Measurements from ENCODE around the gene MORF4L2.

MORF4L2 gene, protein sequence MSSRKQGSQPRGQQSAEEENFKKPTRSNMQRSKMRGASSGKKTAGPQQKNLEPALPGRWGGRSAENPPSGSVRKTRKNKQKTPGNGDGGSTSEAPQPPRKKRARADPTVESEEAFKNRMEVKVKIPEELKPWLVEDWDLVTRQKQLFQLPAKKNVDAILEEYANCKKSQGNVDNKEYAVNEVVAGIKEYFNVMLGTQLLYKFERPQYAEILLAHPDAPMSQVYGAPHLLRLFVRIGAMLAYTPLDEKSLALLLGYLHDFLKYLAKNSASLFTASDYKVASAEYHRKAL

DNA sequence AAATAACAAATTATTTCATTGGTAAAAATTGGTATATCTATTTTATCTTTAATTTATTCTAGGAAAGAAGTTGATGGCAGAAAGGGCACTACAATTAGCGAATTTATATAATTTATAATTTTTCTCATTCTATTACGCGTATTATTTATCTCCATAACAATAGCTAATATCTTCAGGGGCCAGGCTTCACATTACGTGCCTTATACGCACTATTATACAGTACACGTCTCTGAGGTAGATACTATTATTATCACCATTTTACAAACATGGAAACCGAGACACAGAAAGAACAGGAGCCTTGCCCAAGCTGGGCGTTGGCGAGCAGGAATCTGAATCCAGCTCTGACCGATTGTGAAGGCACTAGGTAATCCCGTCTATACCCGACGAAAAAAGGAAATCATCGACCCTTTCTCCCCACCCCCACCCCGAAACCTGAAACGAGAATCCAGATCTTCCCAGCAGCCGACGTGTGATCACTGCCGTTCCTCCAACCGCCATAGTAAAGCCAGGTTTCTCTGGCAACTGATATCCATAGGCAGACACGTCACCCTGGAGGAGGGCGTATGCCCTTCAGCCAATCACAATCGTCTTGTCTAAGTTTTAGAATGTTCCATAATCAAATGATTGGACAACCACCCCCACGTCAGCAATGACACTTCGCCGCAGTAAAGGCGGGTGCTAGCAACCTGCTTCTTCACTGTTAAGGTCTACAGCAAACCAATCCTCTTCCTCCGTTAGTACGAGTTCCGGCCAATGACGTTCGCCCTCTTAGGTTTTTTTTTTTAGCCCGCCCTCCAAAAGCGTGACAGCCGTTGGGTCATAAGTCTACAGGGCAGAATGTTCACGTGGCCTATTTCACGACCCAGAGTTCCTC is at the start of gene MORF4L2:
Gene MORF4L2, minus strand, starts transcription at position 501 of the 874 bp plus-strand sequence. CDS start 9,672 bp downstream, outside the sequence.
- DNase-seq, result peak; percentile 82 to 89

DNA sequence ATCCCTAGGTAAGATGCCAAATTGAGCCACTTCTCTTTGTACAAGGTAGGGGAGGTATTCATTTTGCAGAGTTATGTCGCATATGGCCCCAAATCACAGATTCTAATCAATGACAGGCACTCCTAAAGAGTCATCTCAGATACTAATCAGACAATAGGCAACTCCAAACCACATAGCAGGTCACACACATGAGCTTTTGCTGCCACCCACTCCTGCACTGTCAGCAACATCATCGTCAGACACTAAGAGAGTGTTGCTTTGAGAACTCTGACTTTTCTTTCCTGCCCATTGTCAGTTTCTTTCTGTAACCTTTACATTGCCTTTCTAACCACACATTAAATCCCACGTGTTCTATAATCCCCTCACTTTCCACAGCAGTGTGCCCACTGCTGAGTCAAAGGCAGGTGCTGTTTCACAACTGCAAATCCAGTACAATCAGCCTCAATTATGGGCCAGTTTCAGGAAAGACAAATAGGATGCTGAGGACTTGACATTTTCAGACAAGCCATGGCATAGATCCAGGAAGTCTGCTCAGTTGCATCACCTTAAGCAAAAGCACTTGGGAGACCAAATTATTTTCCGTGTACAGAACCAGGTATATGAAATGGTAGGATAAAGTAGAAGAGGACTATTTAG is 47.7 kb upstream of the MORF4L2 start:
- DNase-seq, result no peak

DNA sequence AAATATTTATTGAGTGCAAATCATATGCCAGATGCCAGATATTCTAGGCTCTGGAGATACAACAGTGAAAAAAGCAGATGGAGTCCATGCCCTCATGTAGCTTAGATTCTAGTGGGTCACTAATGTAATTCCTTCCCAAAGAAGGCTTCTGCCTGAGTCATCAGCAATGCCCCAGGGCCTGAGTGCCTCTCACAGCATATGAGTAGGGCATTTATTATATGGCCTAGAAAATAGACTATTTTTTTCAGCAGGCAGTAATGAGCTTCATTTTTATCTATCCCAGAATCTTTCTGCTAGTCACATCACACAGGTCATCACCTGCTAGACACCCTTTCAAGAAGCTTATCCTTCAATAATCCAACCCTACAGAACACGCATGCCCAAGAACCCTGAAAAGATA is 46.5 kb upstream of the MORF4L2 start:
- DNase-seq, result no peak

DNA sequence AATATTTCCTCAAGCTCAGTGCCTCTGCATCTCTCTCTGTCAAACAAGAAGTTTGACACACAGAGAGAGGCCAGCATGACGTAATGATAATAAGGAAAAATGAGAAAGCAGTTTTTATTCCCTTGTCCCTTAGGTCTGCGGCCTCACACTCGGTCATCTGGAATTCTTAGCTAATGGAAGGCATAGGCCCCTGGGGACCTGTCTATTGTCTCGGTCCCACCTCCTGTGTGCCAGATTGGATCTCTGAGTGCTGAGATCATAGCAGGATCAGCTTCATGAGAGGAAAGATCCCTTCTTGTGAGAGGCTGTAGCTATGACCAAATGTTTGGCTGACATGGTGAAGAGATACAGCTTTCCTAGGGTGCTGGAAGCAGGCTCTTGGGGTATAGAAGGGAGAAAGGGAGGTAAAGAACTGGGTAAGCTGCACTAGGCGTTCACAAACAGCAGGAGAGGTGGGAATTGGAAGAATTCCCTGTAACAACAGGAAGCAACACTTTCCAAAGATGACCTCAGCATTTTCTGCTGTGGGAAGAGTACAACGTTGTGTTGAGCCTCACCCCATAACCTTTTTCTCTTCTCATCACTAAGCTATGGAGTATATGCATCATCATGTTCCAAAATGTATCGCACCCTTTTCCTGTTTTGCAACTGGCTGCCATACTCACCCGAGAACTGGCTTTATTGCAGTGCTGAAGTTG is 44.4 kb upstream of the MORF4L2 start:
- no peak for DNase-seq

DNA sequence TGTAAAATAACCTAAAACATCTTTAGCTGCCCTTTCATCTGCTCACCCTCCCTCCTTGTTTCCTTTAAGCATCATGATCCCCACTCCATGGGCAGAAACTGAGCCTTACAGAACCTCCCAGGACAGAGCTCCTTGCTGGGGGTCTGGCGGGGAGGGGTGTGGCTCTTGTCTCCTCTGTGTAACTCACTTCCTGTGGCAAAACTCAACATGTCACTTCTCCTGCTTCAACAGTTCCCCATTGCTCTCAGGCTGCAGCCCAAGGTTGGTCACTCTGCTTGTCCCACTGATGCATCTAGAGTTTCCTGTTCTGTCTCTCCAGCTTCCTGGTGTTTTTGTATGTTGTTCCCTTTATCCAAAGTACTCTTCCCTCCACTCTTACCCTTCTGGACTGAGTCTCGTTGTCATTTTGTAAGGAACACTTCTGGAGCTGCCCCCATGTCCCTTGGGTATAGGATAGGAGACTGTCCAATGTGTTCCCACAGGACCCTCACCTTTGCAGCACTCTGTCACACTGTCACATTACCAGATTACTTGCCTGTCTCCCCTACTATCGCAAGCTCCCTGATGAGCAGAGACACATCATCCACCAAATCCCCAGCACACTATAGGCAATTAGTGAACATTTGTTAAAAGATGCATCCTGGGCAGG is 43.8 kb upstream of the MORF4L2 start:
- no peak for DNase-seq

DNA sequence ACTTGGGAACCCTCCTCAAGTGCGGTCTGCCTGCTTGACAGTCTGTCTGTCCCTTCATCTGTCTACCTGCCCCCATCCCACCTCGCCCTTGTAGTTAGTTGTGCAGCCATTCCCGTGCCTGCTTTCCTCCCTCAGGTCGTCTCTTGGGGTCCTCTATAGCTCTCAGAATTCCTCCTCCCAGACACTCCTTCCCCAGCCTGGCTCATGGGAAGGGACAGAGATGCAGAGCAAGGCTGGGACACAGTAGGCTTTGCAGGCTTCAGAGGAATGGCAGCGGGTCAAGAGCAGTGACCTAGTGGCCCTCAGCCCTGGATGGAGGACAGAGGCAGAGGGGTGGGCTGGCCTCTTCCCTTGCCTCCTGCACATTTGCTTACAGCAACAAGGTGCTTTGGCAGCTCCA is 42.5 kb upstream of the MORF4L2 start:
- DNase-seq, result no peak

DNA sequence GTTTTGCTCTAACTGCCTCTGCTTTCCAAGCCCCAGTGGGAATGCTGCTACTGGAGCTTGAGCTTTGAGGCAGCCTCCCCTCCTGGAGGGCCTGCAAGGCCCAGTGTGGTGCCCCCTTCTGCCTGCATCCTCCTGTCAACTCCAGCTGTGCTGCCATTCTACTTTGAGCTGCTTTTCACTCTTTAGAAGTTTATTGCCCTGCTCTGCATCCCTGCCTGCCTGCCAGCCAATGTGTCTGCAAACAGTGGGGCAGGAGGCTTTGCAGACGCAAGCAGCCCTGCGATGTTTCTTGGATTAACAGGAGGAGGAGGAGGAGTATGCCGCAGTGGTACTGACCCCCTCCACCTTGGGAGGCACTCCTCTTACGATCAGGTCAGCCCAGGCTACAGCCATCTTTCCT is 40.6 kb upstream of the MORF4L2 start:
- no peak for DNase-seq

DNA sequence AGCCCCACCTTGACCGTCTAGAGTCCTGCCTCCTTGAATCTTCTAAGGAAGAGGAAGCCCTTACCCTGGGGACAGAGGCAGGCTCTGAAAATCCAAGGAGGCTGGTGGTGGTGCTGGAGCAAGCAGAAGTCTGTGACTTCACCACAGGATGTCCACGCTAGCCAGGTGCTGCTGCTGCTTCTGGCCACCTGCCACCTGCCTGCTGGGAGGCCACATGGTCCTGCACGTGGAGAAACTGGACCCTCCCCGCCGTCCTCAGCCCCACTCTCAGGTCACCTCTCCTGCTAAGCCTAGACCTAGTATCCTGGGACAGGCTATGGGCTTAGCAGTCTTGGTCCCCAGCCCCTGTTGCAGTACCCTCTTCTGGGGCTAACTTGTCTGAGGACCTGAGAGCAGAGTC is 40.0 kb upstream of the MORF4L2 start:
- no peak for DNase-seq

DNA sequence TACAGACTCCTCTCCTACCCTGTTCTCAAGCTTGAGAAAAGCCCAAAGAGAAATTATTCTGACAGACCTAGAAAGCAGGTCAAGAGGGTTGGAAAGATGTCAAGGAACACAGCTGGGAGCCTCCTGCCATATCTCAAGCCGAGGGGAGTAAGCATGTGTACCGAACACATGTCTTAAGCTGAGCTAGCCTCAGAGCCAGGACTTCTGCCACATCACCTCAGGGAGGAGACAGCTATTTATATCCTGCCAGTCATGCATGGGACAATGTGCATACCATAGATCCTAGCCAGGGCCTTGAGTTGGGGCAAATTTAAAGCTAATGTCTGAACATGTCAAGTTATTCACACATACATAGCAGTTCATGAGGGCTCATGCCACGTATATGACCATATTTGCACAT is 36.0 kb upstream of the MORF4L2 start:
- DNase-seq, result no peak

DNA sequence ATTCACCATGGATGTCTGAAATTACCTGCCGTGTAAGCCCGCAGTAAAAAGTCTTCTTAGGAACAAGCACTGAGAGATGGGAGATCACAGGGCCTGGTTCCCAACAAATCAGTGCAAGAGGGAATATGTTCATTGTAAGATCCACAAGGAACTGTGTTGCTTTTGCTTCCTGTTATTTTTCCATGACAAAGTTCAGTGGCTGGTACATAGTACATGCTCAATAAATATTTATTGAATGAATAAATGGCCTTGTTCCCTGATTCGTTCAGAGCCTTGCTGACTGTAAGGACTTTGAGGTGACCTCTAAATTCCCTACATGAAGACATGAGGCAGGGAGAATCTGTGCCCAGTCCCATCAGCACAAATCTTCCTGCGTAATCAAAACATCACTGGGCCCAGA is 31.6 kb upstream of the MORF4L2 start:
- DNase-seq, result no peak

DNA sequence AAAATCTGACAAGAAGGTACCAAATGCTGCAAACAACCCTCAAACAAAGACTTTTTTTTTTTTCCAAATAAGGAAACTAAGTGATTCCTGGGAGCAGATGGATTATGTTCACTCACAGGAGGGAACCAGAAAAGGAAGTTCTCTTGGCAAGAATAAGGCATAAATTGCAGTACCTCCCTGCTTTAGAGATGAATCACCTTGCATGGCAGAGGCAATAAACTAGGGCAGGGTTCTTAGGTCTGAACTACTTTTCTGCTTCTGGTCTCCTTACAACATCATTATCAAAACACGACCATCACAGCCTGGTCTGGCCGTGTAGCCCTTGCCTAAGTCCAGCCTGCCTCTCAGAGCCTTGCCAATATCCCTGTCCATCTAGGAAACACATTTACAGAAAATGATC is 30.5 kb upstream of the MORF4L2 start:
- no peak for DNase-seq

DNA sequence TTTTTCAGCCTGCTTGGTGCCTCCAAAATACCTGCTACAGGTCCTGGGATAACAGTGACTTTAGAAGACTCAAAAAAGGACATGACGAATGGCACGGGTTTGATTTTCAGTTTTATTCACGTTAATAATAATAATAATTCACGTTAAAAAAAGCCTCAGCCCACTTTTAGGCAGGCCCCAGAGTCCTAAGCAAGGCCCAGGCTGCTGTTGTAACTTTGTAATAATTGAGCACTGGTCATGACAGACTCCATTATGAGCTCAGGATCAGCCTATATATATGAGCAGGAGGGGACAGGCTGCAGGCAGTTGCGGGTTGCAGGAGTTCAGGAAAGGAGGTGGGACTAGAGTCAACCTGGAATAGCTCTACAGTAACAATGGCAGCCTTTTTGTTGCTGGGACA is 24.1 kb upstream of the MORF4L2 start, which contains the start of gene TMEM31:
Gene TMEM31, plus strand, starts transcription at position 301 of the 400 bp plus-strand sequence. CDS start 1,350 bp downstream, outside the sequence.
- DNase-seq, result no peak

DNA sequence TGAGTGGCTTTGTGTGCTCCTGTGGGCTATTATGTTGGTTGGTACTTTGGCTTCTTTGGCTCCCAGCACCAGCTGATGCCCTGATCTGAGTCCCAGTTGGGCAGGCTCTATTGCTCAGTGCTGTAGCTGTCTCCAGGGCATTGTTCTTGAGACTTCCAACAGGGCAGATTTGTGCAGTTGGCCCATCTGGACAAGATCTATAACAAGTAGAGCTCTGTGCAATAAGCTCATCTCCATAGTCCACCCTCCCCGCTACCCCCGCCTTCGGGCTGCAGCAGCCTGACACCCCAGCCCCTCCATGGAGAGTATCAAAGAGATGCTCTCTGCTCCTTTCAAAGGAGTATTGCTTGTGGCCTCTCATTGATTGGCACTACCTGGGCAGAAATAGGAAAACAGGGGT is 18.4 kb upstream of the MORF4L2 start:
- no peak for DNase-seq

DNA sequence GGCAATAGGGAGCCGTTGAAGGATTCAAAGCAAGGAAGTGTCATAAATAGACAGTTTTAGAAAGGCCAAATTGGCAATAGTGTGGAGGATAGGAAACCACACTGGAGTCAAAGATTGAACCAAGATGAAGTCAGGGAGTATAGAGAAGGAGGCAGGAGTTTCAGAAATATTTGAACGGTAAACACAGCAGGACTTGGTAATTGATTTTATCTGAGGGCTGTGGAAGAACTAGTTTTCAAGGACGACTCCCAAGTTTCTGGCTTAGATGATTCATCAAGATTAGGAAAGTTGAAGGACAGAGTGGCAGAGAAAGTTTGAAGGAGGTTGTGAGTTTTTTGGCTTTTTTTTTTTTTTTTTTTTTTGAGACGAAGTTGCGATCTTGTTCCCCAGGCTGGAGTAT is 12.7 kb upstream of the MORF4L2 start:
- no peak for DNase-seq

DNA sequence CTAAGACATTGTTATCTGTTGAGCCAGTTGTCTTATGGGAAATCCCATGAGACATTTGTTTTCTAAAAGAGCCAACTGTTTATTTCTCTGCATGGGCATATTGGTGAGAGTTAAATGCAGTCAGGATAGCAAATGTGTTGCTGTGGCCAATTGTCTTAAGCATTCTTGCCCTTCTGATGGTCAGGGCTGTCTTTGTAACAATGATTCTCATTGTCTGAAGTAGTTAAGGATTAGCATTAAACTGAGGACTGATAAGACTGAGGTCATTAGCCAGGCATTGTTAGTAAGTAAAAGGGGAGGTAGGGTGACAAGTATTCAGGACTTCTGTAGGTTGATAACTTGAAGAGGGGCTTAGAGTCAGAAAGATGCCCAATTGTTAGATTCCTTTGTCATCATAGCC is 11.2 kb upstream of the MORF4L2 start:
- no peak for DNase-seq

DNA sequence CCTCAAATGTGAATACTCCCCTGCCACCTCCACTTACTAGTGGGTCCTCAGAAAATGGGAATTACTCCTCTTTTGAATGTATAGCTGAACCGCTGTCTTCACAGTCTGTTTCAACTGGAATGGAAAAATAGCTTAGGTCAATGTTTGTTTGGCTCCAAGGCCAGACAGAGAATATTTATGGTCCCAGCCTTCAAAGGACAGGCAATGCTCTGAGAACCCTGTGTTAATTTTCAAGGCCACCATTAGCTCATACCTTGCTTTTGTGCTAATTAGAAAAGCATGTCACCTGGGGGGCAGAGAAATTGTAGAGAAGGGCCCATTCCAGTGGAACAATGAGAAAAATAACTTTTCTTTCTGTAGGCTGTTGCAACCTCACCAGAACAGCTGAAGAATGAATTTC is 4.6 kb upstream of the MORF4L2 start:
- DNase-seq, result no peak

DNA sequence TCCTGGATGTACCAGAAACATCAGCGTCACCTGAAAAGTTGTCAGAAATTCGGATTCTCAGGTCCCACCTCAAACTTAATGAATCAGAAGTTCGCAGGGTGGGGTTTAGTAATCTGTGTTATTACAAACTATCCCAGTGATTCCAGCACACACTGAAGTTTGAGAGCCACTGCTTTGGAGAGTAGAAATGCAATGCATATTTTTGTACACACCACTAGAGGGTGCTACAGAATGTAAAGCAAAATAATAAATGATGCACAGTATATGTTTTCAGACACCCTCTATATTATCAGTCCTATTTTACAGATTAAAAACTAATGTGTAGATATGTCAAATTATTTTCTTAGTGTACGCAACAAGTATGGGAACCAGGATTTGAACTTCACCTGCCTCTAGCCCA is 2.4 kb upstream of the MORF4L2 start:
- peak in 1 of 2 experiments; percentile 20 for DNase-seq

DNA sequence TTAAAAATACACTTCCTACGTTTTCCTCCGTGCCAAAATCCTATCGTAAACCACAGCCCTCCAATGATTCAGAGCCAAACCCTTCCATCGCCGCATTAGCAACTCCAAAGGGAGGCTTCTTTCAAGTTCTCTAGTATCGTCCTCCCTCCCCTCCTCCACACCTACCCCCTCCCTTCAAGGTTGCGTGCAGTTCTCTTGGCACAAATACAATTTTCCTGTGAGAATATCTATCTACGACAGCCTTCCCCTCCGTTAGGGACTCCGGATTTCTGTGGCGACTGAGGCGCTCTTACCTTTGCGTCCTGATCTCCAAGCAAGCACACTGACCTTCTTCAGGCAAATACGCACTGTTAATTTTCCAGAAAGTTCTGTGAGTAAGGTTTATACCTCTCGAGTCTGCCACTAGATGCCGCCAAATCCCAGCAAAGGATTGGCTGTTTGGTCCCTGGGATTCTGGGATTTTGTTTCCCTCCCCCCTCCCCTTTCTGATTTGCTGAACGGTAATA is 1.2 kb upstream of the MORF4L2 start:
- peak in 1 of 2 experiments; percentile 69 for DNase-seq

DNA sequence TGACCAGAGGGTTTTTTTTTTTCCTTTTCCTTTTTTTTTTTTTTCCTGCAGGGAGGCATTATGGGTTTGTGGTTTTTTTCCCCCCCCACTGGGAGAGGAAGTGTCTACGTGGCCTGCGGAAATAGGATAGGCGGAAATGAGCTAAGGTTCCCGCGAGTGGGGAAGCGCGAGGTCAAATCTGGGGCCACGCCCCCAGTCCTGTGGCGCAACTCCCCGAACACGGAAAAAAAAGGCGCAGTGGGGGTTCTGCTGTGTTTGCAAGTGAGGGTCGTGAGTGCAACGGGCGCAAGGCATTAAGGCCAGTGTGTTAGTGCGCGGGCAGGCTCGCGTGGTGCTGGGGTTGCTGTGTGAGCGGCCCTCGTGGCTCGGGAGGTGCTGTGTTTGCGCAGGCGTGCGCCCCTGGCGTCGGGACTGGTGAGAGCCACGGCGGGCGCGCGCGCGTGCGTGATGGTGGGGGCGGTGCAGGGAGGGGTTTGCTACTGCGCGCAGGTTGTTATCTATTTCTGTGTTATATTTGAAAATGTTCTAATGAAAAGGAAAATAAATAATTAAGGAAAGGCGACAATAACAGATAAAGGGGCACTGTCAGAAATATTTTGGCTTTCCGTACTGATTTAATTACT is 685 bp upstream of the MORF4L2 start:
- peak; percentile 21 to 56 for DNase-seq

DNA sequence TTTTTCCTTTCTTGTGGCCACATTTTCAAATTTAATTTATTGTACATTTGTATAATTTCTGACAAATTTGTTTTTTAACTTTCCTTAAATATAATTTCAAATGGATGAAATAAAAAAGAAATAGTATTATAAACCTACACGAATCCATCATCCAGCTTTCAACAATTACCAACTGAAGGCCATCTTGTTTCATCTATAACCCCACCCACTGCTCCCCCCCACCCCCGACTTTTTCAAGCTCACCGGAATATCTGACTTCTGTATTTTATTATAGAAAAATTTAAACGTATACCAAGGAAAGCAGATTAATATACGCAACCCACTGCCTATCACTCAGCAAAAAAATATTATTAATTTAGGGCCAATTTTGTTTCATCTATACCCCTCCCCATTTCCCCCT is 1.1 kb downstream of the MORF4L2 start:
- peak in 1 of 2 experiments; percentile 2 for DNase-seq

DNA sequence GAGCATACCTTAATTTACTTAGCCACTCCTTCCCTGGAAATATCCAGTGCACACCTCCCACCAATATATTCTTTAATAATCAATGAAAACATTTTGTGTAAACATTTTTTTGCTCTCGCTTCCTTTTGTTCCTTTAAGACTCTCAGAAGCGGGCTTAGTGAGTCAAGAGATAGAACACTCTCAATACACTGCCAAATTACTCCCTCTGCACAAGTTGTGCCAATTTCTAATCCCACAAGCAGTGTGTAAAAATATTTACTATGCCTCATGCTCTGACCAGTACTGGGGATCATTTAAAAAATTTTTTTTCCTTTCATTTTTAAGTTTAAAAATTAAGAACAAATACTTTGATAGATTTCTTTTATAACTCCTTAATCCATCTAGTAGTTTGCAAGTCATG is 5.1 kb downstream of the MORF4L2 start:
- DNase-seq, result no peak
